MM.1S (cell line): ENCODE results near the gene ATXN1.

ENCODE experiments used
- DNase-seq: peaks from one replicate; pipeline ENCODE4 v3.0.0-alpha.2; 2015
- H2AFZ ChIP-seq: fragments of 300-600 bp; sonication (generic); 2 replicates; pipeline ENCODE4 v1.6.0; 2016; ENCODE audit warnings: antibody characterized with exemption, low read length
- H3F3A ChIP-seq: fragments of 300-600 bp; sonication (generic); 2 replicates; pipeline ENCODE4 v1.6.1; 2016; ENCODE audit warnings: mild to moderate bottlenecking, antibody characterized with exemption, low read length, moderate library complexity, mixed read lengths; ENCODE audit not compliant: insufficient read depth
- H3K27ac ChIP-seq: fragments of 300-600 bp; sonication (generic); 2 replicates; pipeline ENCODE4 v1.5.1; 2016; ENCODE audit warnings: mild to moderate bottlenecking, low read length
- H3K27me3 ChIP-seq: fragments of 300-600 bp; sonication (generic); replicated peaks from 2 replicates; pipeline ENCODE4 v1.6.0; 2016; ENCODE audit warnings: low read length; ENCODE audit not compliant: insufficient read depth
- H3K36me3 ChIP-seq: fragments of 300-600 bp; sonication (generic); replicated peaks from 2 replicates; pipeline ENCODE4 v1.6.1; 2016; ENCODE audit warnings: mild to moderate bottlenecking, low read length, mixed read lengths; ENCODE audit not compliant: insufficient read depth
- H3K4me1 ChIP-seq: fragments of 300-600 bp; sonication (generic); 2 replicates; pipeline ENCODE4 v1.6.1; 2016; ENCODE audit warnings: low read length, mixed read lengths
- H3K4me2 ChIP-seq: fragments of 300-600 bp; sonication (generic); 2 replicates; pipeline ENCODE4 v1.6.0; 2016; ENCODE audit warnings: low read depth, low read length
- H3K4me3 ChIP-seq: fragments of 300-600 bp; sonication (generic); 2 replicates; pipeline ENCODE4 v1.5.1; 2016; ENCODE audit warnings: low read length, mixed read lengths
- H3K79me2 ChIP-seq: fragments of 300-600 bp; sonication (generic); 2 replicates; pipeline ENCODE4 v1.6.1; 2016; ENCODE audit warnings: mixed run types, low read length, mixed read lengths
- H3K9ac ChIP-seq: fragments of 300-600 bp; sonication (generic); 2 replicates; pipeline ENCODE4 v1.6.1; 2016; ENCODE audit warnings: low read length, mixed read lengths
- H3K9me2 ChIP-seq: fragments of 300-600 bp; sonication (generic); replicated peaks from 2 replicates; pipeline ENCODE4 v1.6.1; 2016; ENCODE audit warnings: mild to moderate bottlenecking, low read length, mixed read lengths; ENCODE audit not compliant: insufficient read depth
- H3K9me3 ChIP-seq: fragments of 300-600 bp; sonication (generic); replicated peaks from 2 replicates; pipeline ENCODE4 v1.6.1; 2016; ENCODE audit warnings: mild to moderate bottlenecking, low read length, mixed read lengths; ENCODE audit not compliant: insufficient read depth
- H4K20me1 ChIP-seq: fragments of 300-600 bp; sonication (generic); 2 replicates; pipeline ENCODE4 v1.6.1; 2016; ENCODE audit warnings: mild to moderate bottlenecking, low read length, moderate library complexity, mixed read lengths; ENCODE audit not compliant: insufficient read depth
- CTCF ChIP-seq: fragments of 300-600 bp; sonication (generic); IDR thresholded peaks from 2 replicates; pipeline ENCODE4 v1.5.1; 2016; ENCODE audit warnings: antibody characterized with exemption, low read length, mixed read lengths
- EZH2 ChIP-seq: fragments of 300-600 bp; sonication (generic); optimal IDR thresholded peaks from 2 replicates; pipeline ENCODE3; 2017; ENCODE audit warnings: low read depth, mild to moderate bottlenecking, antibody characterized with exemption, low read length, mixed read lengths
- EZH2phosphoT487 ChIP-seq: fragments of 300-600 bp; sonication (generic); IDR thresholded peaks from 2 replicates; pipeline ENCODE4 v1.6.1; 2018; ENCODE audit warnings: antibody characterized with exemption, low read length

ATXN1 gene

GRCh38 chr6:16369989-16370388 is 391.3 kb downstream of the ATXN1 start:
- Histone ChIP-seq H3K4me3 (no peak overlapping the region), H3K4me2 (no peak overlapping the region), H3K36me3 (no peaks in the 10 kb centered on the region), H3K79me2 (no peaks in the 10 kb centered on the region), H4K20me1 (no peaks in the 10 kb centered on the region), H3K4me1 (no peaks in the 10 kb centered on the region), H3K9ac (no peak overlapping the region), H3K27me3 (no peaks in the 10 kb centered on the region), H3K9me2 (no peaks in the 10 kb centered on the region), H2AFZ (no peak overlapping the region), H3K9me3 (no peaks in the 10 kb centered on the region), H3F3A (no peaks in the 10 kb centered on the region), H3K27ac (no peak overlapping the region)
- TF ChIP-seq CTCF (no peak), EZH2 (no peak), EZH2phosphoT487 (no peak)
- no peak for DNase-seq

GRCh38 chr6:16369140-16369745 is 392.0 kb downstream of the ATXN1 start:
- Histone ChIP-seq H3K27ac (no peak overlapping the region), H3K9ac (no peak overlapping the region), H3K4me1 (no peaks in the 10 kb centered on the region), H3K9me3 (no peaks in the 10 kb centered on the region), H3K4me2 (no peak overlapping the region), H3F3A (no peaks in the 10 kb centered on the region), H3K27me3 (no peaks in the 10 kb centered on the region), H3K9me2 (no peaks in the 10 kb centered on the region), H4K20me1 (no peaks in the 10 kb centered on the region), H3K79me2 (no peaks in the 10 kb centered on the region), H2AFZ (no peak overlapping the region), H3K4me3 (no peak overlapping the region), H3K36me3 (no peaks in the 10 kb centered on the region)
- TF ChIP-seq CTCF (no peak), EZH2phosphoT487 (no peak), EZH2 (no peak)
- DNase-seq = no peak

GRCh38 chr6:16367571-16367970 is 393.7 kb downstream of the ATXN1 start:
- Histone ChIP-seq H3K36me3 (no peaks in the 10 kb centered on the region), H3K27me3 (no peaks in the 10 kb centered on the region), H3K27ac (no peak overlapping the region), H3K9me2 (no peaks in the 10 kb centered on the region), H4K20me1 (no peaks in the 10 kb centered on the region), H3K4me1 (no peaks in the 10 kb centered on the region), H3K4me2 (no peak overlapping the region), H3K9me3 (no peaks in the 10 kb centered on the region), H3K79me2 (no peaks in the 10 kb centered on the region), H3F3A (no peaks in the 10 kb centered on the region), H3K9ac (no peak overlapping the region), H3K4me3 (no peak overlapping the region), H2AFZ (no peak overlapping the region)
- DNase-seq = no peak
- TF ChIP-seq CTCF (no peak), EZH2 (no peak), EZH2phosphoT487 (no peak)
